SU-DHL-6 (cell line): ENCODE results near the gene CNP.

Source experiments
- H2AFZ ChIP-seq: fragments of 200-600 bp; sonication (generic); 2 replicates; pipeline ENCODE4 v1.6.1; 2014; ENCODE audit warnings: low read depth, mild to moderate bottlenecking, moderate library complexity, mixed read lengths, antibody characterized with exemption, low read length; ENCODE audit not compliant: severe bottlenecking
- H3F3A ChIP-seq: fragments of 200-600 bp; shearing (Covaris generic); 2 replicates; pipeline ENCODE4 v1.6.0; 2016; ENCODE audit warnings: antibody characterized with exemption, mild to moderate bottlenecking; ENCODE audit not compliant: insufficient read depth
- H3K27ac ChIP-seq: fragments of 200-600 bp; sonication (generic); 2 replicates; pipeline ENCODE4 v1.5.1; 2016; ENCODE audit warnings: low read depth, mild to moderate bottlenecking, low read length, moderate library complexity, mixed read lengths
- H3K27me3 ChIP-seq: fragments of 200-600 bp; sonication (generic), shearing (Covaris generic); 2 replicates; pipeline ENCODE4 v1.6.0; 2014; ENCODE audit warnings: mild to moderate bottlenecking, low read length
- H3K36me3 ChIP-seq: fragments of 200-600 bp; sonication (generic); 2 replicates; pipeline ENCODE4 v1.6.1; 2014; ENCODE audit warnings: mild to moderate bottlenecking, low read length, mixed read lengths
- H3K4me2 ChIP-seq: fragments of 300-600, 200-600 bp; shearing (Covaris generic), sonication (generic); 2 replicates; pipeline ENCODE4 v1.6.0; 2014; ENCODE audit warnings: low read length, low read depth, mild to moderate bottlenecking; ENCODE audit not compliant: poor library complexity, severe bottlenecking
- H3K4me3 ChIP-seq: fragments of 200-600 bp; sonication (generic); 2 replicates; pipeline ENCODE4 v1.5.1; 2014; ENCODE audit warnings: antibody characterized with exemption, low read length, mild to moderate bottlenecking, mixed read lengths; ENCODE audit not compliant: insufficient read depth, poor library complexity, severe bottlenecking
- H3K79me2 ChIP-seq: fragments of 200-600 bp; sonication (generic); 2 replicates; pipeline ENCODE4 v1.6.1; 2014; ENCODE audit warnings: mild to moderate bottlenecking, low read length, moderate library complexity; ENCODE audit not compliant: insufficient read depth
- H3K9ac ChIP-seq: fragments of 200-600 bp; sonication (generic); 2 replicates; pipeline ENCODE4 v1.7.0; 2014; ENCODE audit warnings: mild to moderate bottlenecking, low read length
- H3K9me2 ChIP-seq: fragments of 200-600 bp; sonication (generic); replicated peaks from 2 replicates; pipeline ENCODE4 v1.6.1; 2014; ENCODE audit warnings: low read length; ENCODE audit not compliant: insufficient read depth
- H3K9me3 ChIP-seq: fragments of 200-600 bp; sonication (generic); 2 replicates; pipeline ENCODE4 v1.6.1; 2014; ENCODE audit warnings: low read length, mixed read lengths; ENCODE audit not compliant: insufficient read depth
- H4K20me1 ChIP-seq: fragments of 200-600 bp; sonication (generic); 2 replicates; pipeline ENCODE4 v1.6.1; 2014; ENCODE audit warnings: low read depth, mild to moderate bottlenecking, antibody characterized with exemption, low read length, moderate library complexity, mixed read lengths
- EZH2phosphoT487 ChIP-seq: fragments of 200-600 bp; sonication (generic), shearing (Covaris generic); conservative IDR thresholded peaks from 2 replicates; pipeline ENCODE4 v1.6.1; 2018; ENCODE audit warnings: mild to moderate bottlenecking, antibody characterized with exemption, low read length, moderate library complexity, mixed read lengths
- TF ChIP-seq, protein P1 (sequence below): fragments of 200-600 bp; sonication (generic); IDR thresholded peaks from one replicate; pipeline ENCODE4 v1.5.1; 2017; ENCODE audit warnings: antibody characterized with exemption, mild to moderate bottlenecking, low read length, moderate library complexity; ENCODE audit not compliant: insufficient read depth, poor library complexity, severe bottlenecking

The CNP gene

DNA sequence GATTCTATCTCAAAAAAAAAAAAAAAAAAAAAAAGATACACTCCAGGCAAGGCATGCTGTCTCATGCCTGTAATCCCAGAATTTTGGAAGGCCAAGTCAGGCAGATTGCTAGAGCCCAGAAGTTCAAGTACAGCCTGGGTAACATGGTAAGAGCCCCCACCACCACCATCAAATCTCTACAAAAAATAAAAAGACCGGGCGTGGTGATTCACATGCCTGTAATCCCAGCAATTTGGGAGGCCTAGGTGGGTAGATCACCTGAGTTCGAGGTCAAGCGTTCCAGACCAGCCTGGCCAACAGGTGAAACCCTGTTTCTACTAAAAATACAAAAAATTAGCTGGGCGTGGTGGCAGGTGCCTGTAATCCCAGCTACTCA is 46.0 kb upstream of the CNP start:
- no peak overlapping the region for H3K9ac ChIP-seq

DNA sequence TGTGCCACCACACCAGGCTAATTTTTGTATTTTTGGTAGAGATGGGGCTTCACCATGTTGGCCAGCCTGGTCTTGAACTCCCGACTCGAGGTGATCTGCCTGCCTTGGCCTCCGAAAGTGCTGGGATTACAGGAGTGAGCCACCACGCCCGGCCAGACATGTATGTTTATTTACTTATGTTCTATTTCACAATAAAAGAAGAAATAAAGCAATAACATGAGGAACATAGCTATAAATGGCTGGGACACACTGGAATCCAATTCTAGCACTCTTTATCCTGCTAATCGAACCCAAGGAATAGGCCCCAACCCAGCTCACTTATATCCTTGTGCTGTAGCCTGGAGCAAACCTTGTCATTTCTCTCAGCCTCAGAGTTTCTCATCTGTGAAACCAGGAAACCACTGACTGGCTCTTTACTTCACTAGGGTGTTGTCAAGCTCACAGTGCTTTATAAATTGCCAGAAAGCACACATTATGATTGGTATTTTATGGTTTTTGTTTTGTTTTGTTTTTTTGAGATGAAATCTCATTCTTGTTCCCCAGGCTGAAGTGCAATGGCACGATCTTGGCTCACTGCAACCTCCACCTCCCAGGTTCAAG is 40.5 kb upstream of the CNP start:
- Histone ChIP-seq H3K4me2 (no peak overlapping the region), H3K27ac (no peak overlapping the region), H3K9me2 (no peaks in the 10 kb centered on the region), H3K9me3 (no peaks in the 10 kb centered on the region), H3K36me3 (no peaks in the 10 kb centered on the region), H2AFZ (no peak overlapping the region), H3F3A (peaks cover 18% of the 10 kb centered on the region), H3K9ac (no peak overlapping the region), H4K20me1 (no peaks in the 10 kb centered on the region), H3K4me3 (no peak overlapping the region), H3K79me2 (0 out of 2 replicates have a peak, but pooled peaks cover 11% of the 10 kb centered on the region), H3K27me3 (no peaks in the 10 kb centered on the region)
- no peak for TF ChIP-seq EZH2phosphoT487
- TF ChIP-seq, protein P1, sequence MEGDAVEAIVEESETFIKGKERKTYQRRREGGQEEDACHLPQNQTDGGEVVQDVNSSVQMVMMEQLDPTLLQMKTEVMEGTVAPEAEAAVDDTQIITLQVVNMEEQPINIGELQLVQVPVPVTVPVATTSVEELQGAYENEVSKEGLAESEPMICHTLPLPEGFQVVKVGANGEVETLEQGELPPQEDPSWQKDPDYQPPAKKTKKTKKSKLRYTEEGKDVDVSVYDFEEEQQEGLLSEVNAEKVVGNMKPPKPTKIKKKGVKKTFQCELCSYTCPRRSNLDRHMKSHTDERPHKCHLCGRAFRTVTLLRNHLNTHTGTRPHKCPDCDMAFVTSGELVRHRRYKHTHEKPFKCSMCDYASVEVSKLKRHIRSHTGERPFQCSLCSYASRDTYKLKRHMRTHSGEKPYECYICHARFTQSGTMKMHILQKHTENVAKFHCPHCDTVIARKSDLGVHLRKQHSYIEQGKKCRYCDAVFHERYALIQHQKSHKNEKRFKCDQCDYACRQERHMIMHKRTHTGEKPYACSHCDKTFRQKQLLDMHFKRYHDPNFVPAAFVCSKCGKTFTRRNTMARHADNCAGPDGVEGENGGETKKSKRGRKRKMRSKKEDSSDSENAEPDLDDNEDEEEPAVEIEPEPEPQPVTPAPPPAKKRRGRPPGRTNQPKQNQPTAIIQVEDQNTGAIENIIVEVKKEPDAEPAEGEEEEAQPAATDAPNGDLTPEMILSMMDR, result no peak

More for the DNA sequence above, 46.0 kb upstream of the CNP start:
- Histone ChIP-seq H3K9me3 (no peaks in the 10 kb centered on the region), H3K4me2 (no peak overlapping the region), H3K27me3 (no peaks in the 10 kb centered on the region), H3F3A (peaks cover 13% of the 10 kb centered on the region), H4K20me1 (peaks cover 10% of the 10 kb centered on the region), H3K27ac (no peak overlapping the region), H3K9me2 (no peaks in the 10 kb centered on the region), H3K4me3 (no peak overlapping the region), H3K79me2 (peaks cover 31% of the 10 kb centered on the region), H3K36me3 (no peaks in the 10 kb centered on the region), H2AFZ (no peak overlapping the region)
- TF ChIP-seq, protein P1, result no peak
- TF ChIP-seq EZH2phosphoT487, result no peak

DNA sequence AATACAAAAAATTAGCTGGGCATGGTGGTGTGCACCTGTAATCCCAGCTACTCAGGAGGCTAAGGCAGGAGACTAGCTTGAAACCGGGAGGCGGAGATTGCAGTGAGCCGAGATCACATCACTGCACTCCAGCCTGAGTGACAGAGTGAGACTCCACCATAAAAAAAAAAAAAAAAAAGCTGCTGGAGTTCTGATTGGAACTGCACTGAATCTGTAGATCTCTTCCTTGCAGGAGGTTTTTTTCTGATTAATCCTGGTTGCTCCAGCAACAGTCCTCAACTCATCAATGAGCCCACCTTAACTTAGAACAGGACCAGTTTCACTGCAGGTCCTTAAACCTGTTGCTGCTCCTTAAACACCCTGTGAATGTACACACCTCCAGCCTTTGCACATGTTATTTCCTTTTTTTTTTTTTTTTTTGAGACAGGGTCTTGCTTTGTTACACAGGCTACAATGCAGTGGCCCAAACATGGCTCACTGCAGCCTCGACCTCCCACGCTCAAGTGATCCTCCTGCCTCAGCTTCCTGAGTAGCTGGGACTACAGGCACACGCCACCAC is 37.8 kb upstream of the CNP start:
- Histone ChIP-seq H3K36me3 (no peaks in the 10 kb centered on the region), H3K4me3 (no peak overlapping the region)

More for the DNA sequence above, 37.8 kb upstream of the CNP start:
- no peaks in the 10 kb centered on the region for H3K9me3 ChIP-seq
- H4K20me1 ChIP-seq, result no peaks in the 10 kb centered on the region
- 0 out of 2 replicates have a peak, but pooled peaks cover 11% of the 10 kb centered on the region for H3K79me2 ChIP-seq
- no peak overlapping the region for H2AFZ ChIP-seq
- TF ChIP-seq, protein P1, result no peak
- TF ChIP-seq EZH2phosphoT487, result no peak
- H3K9ac ChIP-seq, result no peak overlapping the region; the same call in 1 of the 2 replicates
- no peaks in the 10 kb centered on the region for H3K9me2 ChIP-seq
- H3K4me2 ChIP-seq, result peak overlapping the region; percentile 93
- H3K27ac ChIP-seq, result no peak overlapping the region
- H3F3A ChIP-seq, result peaks cover 5% of the 10 kb centered on the region; the same call in 1 of the 2 replicates
- H3K27me3 ChIP-seq, result no peaks in the 10 kb centered on the region
